HepG2 (cell line): ENCODE data around the gene CXCL8. TPM values are rescaled to one million over a fixed set of nuclear protein-coding genes. Genes with fewer than 3 reads are reported as not detected.

Source experiments
- ATAC-seq: fragments of 200-7000 bp; cut with Tn5 transposase; 3 replicates; pipeline ENCODE4 v1.9.1; 2020; ENCODE audit warnings: mild to moderate bottlenecking, moderate library complexity
- BruUV-seq: library from RNA; stranded (reverse); fragments of 400-500 nt; replicated peaks from 2 replicates; lab custom pipeline; 2021; lab: Mats Ljungman, UMichigan
- CTCF ChIA-PET: fragments of 300-600 bp; formaldehyde crosslinking; extraction: SDS; loops from one replicate; lab custom pipeline; 2021; ENCODE audit warnings: low total read pairs, inconsistent platforms, low intra/inter-chr PET ratio; lab: Yijun Ruan, JAX
- POLR2A ChIA-PET: fragments of 350-600 bp; sonication (Branson Sonifier 250); formaldehyde crosslinking; loops from one replicate; lab custom pipeline; 2020; ENCODE audit warnings: antibody characterized with exemption, inconsistent platforms; lab: Yijun Ruan, JAX
- DNase-seq: peaks from one replicate; pipeline ENCODE4 v3.0.0-alpha.2; 2015; ENCODE audit warnings: low spot score
- FAIRE-seq: peaks from 3 replicates; lab custom pipeline; 2011; peaks lifted over from hg19 to GRCh38; lab: Jason Lieb, UNC
- H2AFZ ChIP-seq: one replicate; pipeline ENCODE4 v1.6.1; 2011; ENCODE audit warnings: low read length, inconsistent platforms
- H3K27ac ChIP-seq: fragments of 300-600 bp; 3 replicates; pipeline ENCODE4 v1.8.0; 2011; ENCODE audit warnings: mixed run types, mild to moderate bottlenecking, mixed read lengths, low read length, inconsistent platforms; ENCODE audit not compliant: insufficient read depth; ENCODE audit errors: extremely low read length
- H3K27me3 ChIP-seq, 2 experiments: fragments of 200-600 bp in 1 of 2; 2 replicates in 1 of 2; 3 replicates in 1 of 2; pipeline versions ENCODE4 v1.6.0 to v1.8.0; 2011; ENCODE audit warnings: low read length in 2 of 2, mild to moderate bottlenecking in 2 of 2, moderate library complexity in 2 of 2, inconsistent platforms in 1 of 2; ENCODE audit not compliant: insufficient read depth in 2 of 2, control insufficient read depth in 1 of 2
- H3K36me3 ChIP-seq, 2 experiments: fragments of 200-600 bp in 1 of 2; replicated peaks in 1 of 2; 2 replicates in 1 of 2; 3 replicates in 1 of 2; pipeline versions ENCODE4 v1.5.1 to v1.8.0; 2011; ENCODE audit warnings: low read length in 2 of 2, inconsistent platforms in 1 of 2; ENCODE audit not compliant: insufficient read depth in 2 of 2, control insufficient read depth in 1 of 2
- H3K4me1 ChIP-seq: 2 replicates; pipeline ENCODE4 v1.5.1; 2012; ENCODE audit warnings: low read length, inconsistent platforms; ENCODE audit not compliant: insufficient read depth
- H3K4me2 ChIP-seq: 2 replicates; pipeline ENCODE4 v1.6.0; 2011; ENCODE audit warnings: low read depth, low read length, inconsistent platforms
- H3K4me3 ChIP-seq, 3 experiments: fragments of 200-600 bp in 1 of 3; sonication (generic), shearing (Covaris generic) in 1 of 3; replicated peaks in 1 of 3; 2 replicates each; pipeline ENCODE4 v1.5.1; 2011 to 2016; ENCODE audit warnings: low read length in 3 of 3, inconsistent platforms in 2 of 3, low read depth in 2 of 3, mild to moderate bottlenecking in 2 of 3, control low read depth in 1 of 3, mixed read lengths in 1 of 3; ENCODE audit not compliant: insufficient read depth in 1 of 3
- H3K79me2 ChIP-seq: one replicate; pipeline ENCODE4 v1.6.1; 2011; ENCODE audit warnings: low read length, inconsistent platforms; ENCODE audit not compliant: insufficient read depth
- H3K9ac ChIP-seq: 2 replicates; pipeline ENCODE4 v1.6.0; 2011; ENCODE audit warnings: mild to moderate bottlenecking, low read depth, low read length, inconsistent platforms; ENCODE audit not compliant: insufficient read depth
- H3K9me3 ChIP-seq: 2 replicates; pipeline ENCODE4 v1.5.1; 2012; ENCODE audit warnings: mild to moderate bottlenecking, low read length
- H4K20me1 ChIP-seq: 2 replicates; pipeline ENCODE4 v1.6.0; 2011; ENCODE audit warnings: inconsistent platforms, mild to moderate bottlenecking, low read length, moderate library complexity; ENCODE audit not compliant: insufficient read depth
- ELF4 ChIP-seq: sonication (generic); formaldehyde crosslinking; IDR thresholded peaks from 2 replicates; pipeline ENCODE4 v1.5.0; 2020; ENCODE audit warnings: missing genetic modification reagents, mild to moderate bottlenecking, moderate library complexity, borderline replicate concordance
- GATAD1 ChIP-seq: IDR thresholded peaks from 2 replicates; pipeline ENCODE4 v1.6.1; 2016; ENCODE audit warnings: missing genetic modification reagents, missing compliant biosample characterization
- HMG20B ChIP-seq: conservative IDR thresholded peaks from 2 replicates; pipeline ENCODE4 v1.6.1; 2016; ENCODE audit warnings: missing genetic modification reagents, missing compliant biosample characterization
- HOXD1 ChIP-seq: sonication (generic); formaldehyde crosslinking; IDR thresholded peaks from 2 replicates; pipeline ENCODE4 v1.5.0; 2020; ENCODE audit warnings: missing genetic modification reagents
- IRX3 ChIP-seq: sonication (generic); formaldehyde crosslinking; IDR thresholded peaks from 2 replicates; pipeline ENCODE4 v1.8.1; 2023; ENCODE audit warnings: mild to moderate bottlenecking, low read depth, missing genetic modification reagents, borderline replicate concordance
- MEIS1 ChIP-seq: sonication (generic); formaldehyde crosslinking; IDR thresholded peaks from 2 replicates; pipeline ENCODE4 v1.9.0; 2021; ENCODE audit warnings: mild to moderate bottlenecking, missing genetic modification reagents, moderate library complexity, borderline replicate concordance
- PHF20 ChIP-seq: sonication (generic); formaldehyde crosslinking; IDR thresholded peaks from 2 replicates; pipeline ENCODE4 v1.5.0; 2020; ENCODE audit warnings: mild to moderate bottlenecking, missing genetic modification reagents
- SUZ12 ChIP-seq: fragments of 150-350 bp; IDR thresholded peaks from 2 replicates; pipeline ENCODE4 v1.6.1; 2014; ENCODE audit warnings: low read depth, low read length
- TCF7 ChIP-seq: sonication (generic); IDR thresholded peaks from 2 replicates; pipeline ENCODE4 v1.6.1; 2016; ENCODE audit warnings: antibody characterized with exemption, low read depth
- USF2 ChIP-seq, 2 experiments: sonication (generic) in 1 of 2; formaldehyde crosslinking in 1 of 2; IDR thresholded peaks; 2 replicates each; pipeline versions ENCODE4 v1.5.1 to v1.6.1; 2011 to 2020; ENCODE audit warnings: borderline replicate concordance in 1 of 2, low read depth in 1 of 2, low read length in 1 of 2, mild to moderate bottlenecking in 1 of 2, missing genetic modification reagents in 1 of 2, moderate library complexity in 1 of 2
- ZKSCAN8 ChIP-seq: IDR thresholded peaks from 2 replicates; pipeline ENCODE4 v1.6.1; 2016; ENCODE audit warnings: borderline replicate concordance, missing genetic modification reagents, missing compliant biosample characterization
- ZMYM3 ChIP-seq: sonication (generic); formaldehyde crosslinking; IDR thresholded peaks from 2 replicates; pipeline ENCODE4 v1.5.1; 2020; ENCODE audit warnings: mild to moderate bottlenecking, missing genetic modification reagents
- ZNF326 ChIP-seq: sonication (generic); formaldehyde crosslinking; IDR thresholded peaks from 2 replicates; pipeline ENCODE4 v1.4.0; 2020; ENCODE audit warnings: missing genetic modification reagents, borderline replicate concordance
- ZSCAN12 ChIP-seq: sonication (generic); formaldehyde crosslinking; IDR thresholded peaks from 2 replicates; pipeline ENCODE4 v1.9.0; 2021; ENCODE audit warnings: mild to moderate bottlenecking, missing genetic modification reagents
- ZSCAN31 ChIP-seq: sonication (generic); formaldehyde crosslinking; IDR thresholded peaks from 2 replicates; pipeline ENCODE4 v1.5.0; 2020; ENCODE audit warnings: low read depth, mild to moderate bottlenecking, missing genetic modification reagents
- WGBS: methylation state at CpG from one replicate; pipeline ENCODE4 v1.1.6; 2017; ENCODE audit warnings: low lambda C conversion rate; 5-methylcytosine and 5-hydroxymethylcytosine counted together
- in situ Hi-C: cut with HindIII; loops from 2 replicates; pipeline ENCODE4 v1.10.0; 2017; ENCODE audit warnings: low pct_unique_long_range_greater_than_20kb; ENCODE audit not compliant: extremely low pct_ligation_motif_present
- intact Hi-C: fragments of 100-400 bp; cut with micrococcal nuclease; formaldehyde crosslinking; loops from one replicate; pipeline ENCODE4 v1.10.0; 2022; ENCODE audit not compliant: unreplicated experiment
- polyA plus RNA-seq, 8 experiments: library from polyadenylated mRNA; depleted of rRNA in 3 of 8; stranded (reverse) in 7 of 8; unstranded in 1 of 8; fragments of >200 nt; fragmentation: Illumina TruSeq in 4 of 8; extraction: Trizol in 4 of 8; gene quantifications; 2 replicates each; pipeline versions ENCODE4 v1.2.1 to v1.2.3, GENCODE V29; 2011 to 2016; ENCODE audit warnings: low read depth in 4 of 8, missing spikeins in 1 of 8, mixed read lengths in 1 of 8; ENCODE audit not compliant: insufficient read depth in 1 of 8
- total RNA-seq, 5 experiments: library from RNA; depleted of rRNA; stranded (reverse); fragments of >200 nt; fragmentation: Illumina TruSeq; extraction: Trizol; gene quantifications; 2 replicates each; pipeline ENCODE4 v1.2.3, GENCODE V29; 2016; ENCODE audit warnings: low read depth in 1 of 5
- TF ChIP-seq, protein P1 (sequence below): sonication (generic); formaldehyde crosslinking; conservative IDR thresholded peaks from 2 replicates; pipeline ENCODE4 v1.8.0; 2022; ENCODE audit warnings: missing genetic modification reagents
- TF ChIP-seq, protein P2 (sequence below): sonication (generic); formaldehyde crosslinking; IDR thresholded peaks from 2 replicates; pipeline ENCODE4 v1.4.0; 2020; ENCODE audit warnings: low read depth, mild to moderate bottlenecking, missing genetic modification reagents

CXCL8 gene
- total and polyA plus RNA-seq, 2 of the 13 experiments (the other 11 are each of a cell fraction or from before 2014, with no cell fraction given), result 1.8 to 7.8 TPM

GRCh38 chr4:73761856-73762255 lies 21.5 kb downstream of the CXCL8 start (continued):
- TF ChIP-seq, protein P1, sequence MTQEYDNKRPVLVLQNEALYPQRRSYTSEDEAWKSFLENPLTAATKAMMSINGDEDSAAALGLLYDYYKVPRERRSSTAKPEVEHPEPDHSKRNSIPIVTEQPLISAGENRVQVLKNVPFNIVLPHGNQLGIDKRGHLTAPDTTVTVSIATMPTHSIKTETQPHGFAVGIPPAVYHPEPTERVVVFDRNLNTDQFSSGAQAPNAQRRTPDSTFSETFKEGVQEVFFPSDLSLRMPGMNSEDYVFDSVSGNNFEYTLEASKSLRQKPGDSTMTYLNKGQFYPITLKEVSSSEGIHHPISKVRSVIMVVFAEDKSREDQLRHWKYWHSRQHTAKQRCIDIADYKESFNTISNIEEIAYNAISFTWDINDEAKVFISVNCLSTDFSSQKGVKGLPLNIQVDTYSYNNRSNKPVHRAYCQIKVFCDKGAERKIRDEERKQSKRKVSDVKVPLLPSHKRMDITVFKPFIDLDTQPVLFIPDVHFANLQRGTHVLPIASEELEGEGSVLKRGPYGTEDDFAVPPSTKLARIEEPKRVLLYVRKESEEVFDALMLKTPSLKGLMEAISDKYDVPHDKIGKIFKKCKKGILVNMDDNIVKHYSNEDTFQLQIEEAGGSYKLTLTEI (CRISPR knock-in tag), result no peak
- TF ChIP-seq TCF7 (no peak), USF2 (IDR thresholded peaks at IDR 0.05; ENCODE audit: low read depth, low read length) (no peak), USF2 (CRISPR knock-in tag; IDR thresholded peaks at IDR 0.05; ENCODE audit: borderline replicate concordance) (no peak), IRX3 (CRISPR knock-in tag) (no peak), ZSCAN31 (CRISPR knock-in tag) (no peak)
- TF ChIP-seq, protein P2, sequence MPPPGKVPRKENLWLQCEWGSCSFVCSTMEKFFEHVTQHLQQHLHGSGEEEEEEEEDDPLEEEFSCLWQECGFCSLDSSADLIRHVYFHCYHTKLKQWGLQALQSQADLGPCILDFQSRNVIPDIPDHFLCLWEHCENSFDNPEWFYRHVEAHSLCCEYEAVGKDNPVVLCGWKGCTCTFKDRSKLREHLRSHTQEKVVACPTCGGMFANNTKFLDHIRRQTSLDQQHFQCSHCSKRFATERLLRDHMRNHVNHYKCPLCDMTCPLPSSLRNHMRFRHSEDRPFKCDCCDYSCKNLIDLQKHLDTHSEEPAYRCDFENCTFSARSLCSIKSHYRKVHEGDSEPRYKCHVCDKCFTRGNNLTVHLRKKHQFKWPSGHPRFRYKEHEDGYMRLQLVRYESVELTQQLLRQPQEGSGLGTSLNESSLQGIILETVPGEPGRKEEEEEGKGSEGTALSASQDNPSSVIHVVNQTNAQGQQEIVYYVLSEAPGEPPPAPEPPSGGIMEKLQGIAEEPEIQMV (CRISPR knock-in tag), result no peak

DNA sequence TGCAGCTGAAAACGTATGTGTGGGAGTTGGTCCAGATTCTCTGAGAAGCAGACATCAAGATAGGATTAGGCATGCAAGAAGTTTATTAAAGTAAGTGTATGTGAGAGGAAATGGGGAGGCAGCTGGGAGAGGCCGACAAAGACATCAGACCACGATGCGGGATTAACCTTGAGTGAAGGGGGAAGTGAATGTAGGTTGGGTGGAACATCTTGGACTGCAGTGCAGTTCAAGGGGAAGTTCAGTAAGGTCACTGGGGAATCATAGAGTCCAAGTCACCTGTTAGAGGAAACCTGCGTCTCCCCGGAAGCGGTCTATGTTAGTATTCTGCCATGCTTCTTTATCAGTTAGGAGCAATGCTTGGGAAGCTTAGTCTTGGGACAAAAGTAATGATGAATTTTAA lies 22.0 kb downstream of the CXCL8 start:
- in situ Hi-C loops, result no loop called here
- FAIRE-seq, result no peak
- no peak for ATAC-seq
- intact Hi-C loops, result no loop called here
- WGBS, result 53% methylated on average over 7 of the region's 7 CpGs
- H3K27me3 ChIP-seq, result no peaks in the 10 kb centered on the region
- H4K20me1 ChIP-seq, result no peaks in the 10 kb centered on the region
- no peak overlapping the region for H3K9ac ChIP-seq
- no peaks in the 10 kb centered on the region for H3K4me1 ChIP-seq
- POLR2A ChIA-PET, result no interaction called here
- no peaks in the 10 kb centered on the region for H3K79me2 ChIP-seq
- no peaks in the 10 kb centered on the region for H3K9me3 ChIP-seq
- no peaks in the 10 kb centered on the region for H3K36me3 ChIP-seq
- DNase-seq, result no peak
- H3K27ac ChIP-seq, result no peak overlapping the region
- CTCF ChIA-PET, result no interaction called here
- no peak overlapping the region for H3K4me2 ChIP-seq
- BruUV-seq, result no TSS peak
- no peak overlapping the region for H2AFZ ChIP-seq
- no peak overlapping the region for H3K4me3 ChIP-seq
- TF ChIP-seq HOXD1 (CRISPR knock-in tag) (no peak), PHF20 (CRISPR knock-in tag) (no peak), ZKSCAN8 (CRISPR knock-in tag) (no peak), GATAD1 (CRISPR knock-in tag) (no peak), ZNF326 (CRISPR knock-in tag) (no peak), ZMYM3 (CRISPR knock-in tag) (no peak), HMG20B (no peak), SUZ12 (no peak), ELF4 (CRISPR knock-in tag) (no peak), ZSCAN12 (CRISPR knock-in tag) (no peak), MEIS1 (CRISPR knock-in tag) (no peak)
- TF ChIP-seq, protein P1 (CRISPR knock-in tag), result no peak
